HG03159 (cell line): ENCODE data around the gene RAP1GDS1.
"Not testable (repeated sequence)": the region's sequence is repeated elsewhere in the genome, so short reads cannot be mapped to it uniquely, and the experiment has no call there.

ENCODE experiments used
- ATAC-seq: cut with Tn5 transposase; IDR thresholded peaks from one replicate; pipeline ENCODE4 v1.9.1; 2021; ENCODE audit warnings: mild to moderate bottlenecking, moderate library complexity; ENCODE audit not compliant: unreplicated experiment

Gene RAP1GDS1

DNA sequence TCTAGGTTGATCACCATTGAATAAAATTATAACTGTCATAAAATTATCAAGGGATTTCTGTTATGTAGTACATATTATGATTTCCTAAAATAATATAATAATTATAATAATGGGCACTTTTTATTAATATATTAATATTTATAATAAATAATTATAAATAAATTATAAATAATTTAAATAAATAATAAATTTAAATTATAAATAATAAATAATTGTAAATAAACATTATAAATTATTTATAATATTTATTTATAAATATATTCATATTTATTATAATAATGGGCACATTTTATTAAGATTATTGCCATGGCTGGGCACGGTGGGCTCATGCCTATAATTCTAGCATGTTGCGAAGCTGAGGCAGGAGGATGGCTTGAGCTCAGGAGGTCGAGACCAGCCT lies 24.5 kb downstream of the RAP1GDS1 start:
- no peak for ATAC-seq

- no peak for ATAC-seq
Measured at GRCh38 chr4:98287328-98287727, 26.1 kb downstream of the RAP1GDS1 start.

- peak; percentile 41 for ATAC-seq
Measured at GRCh38 chr4:98288671-98289070, 27.5 kb downstream of the RAP1GDS1 start.

DNA sequence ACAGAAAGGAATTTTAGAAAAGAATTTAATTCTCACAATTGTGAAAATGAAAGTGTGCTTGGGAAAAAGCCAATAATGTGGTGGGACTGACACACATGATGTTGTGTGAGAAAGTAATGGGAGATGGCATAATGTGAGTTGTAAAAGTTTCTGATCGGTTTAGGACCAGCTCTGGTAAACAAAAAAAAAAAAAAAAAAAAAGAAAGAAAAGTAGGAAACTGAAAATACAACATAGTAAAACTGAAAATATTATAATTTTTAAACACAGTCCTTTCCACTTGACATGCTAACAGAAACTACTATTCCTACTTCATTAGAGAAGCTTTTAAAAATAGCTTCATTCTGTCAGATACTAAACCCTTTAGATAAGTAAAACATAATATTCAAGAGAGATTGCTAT lies 28.2 kb downstream of the RAP1GDS1 start:
- ATAC-seq = peak; percentile 70

- ATAC-seq = no peak
Measured at GRCh38 chr4:98290511-98290910, 29.3 kb downstream of the RAP1GDS1 start.

GRCh38 chr4:98293104-98293887 lies 32.1 kb downstream of the RAP1GDS1 start:
- ATAC-seq = no peak

- ATAC-seq = no peak
Measured at GRCh38 chr4:98298022-98298421, 36.8 kb downstream of the RAP1GDS1 start.

GRCh38 chr4:98300706-98301105 lies 39.5 kb downstream of the RAP1GDS1 start:
- ATAC-seq = no peak

DNA sequence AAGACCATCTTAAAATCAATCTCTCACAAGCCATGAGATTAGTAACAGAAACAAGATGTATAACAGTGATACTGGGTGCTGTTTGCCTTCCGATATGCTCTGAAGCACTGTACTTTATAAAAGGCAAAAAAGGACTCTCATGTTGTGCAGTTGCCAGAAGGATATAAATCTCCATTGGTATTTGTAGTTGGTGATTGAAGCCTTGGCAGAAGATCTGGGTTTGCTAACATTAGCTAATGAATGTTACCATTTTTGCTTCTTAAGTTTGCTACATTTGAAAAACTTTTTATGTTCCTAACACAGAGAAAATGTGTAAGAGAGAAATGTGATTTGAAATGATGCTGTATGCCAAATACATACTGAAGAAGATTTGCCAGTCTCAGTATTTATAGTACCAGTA lies 44.4 kb downstream of the RAP1GDS1 start:
- no peak for ATAC-seq

GRCh38 chr4:98310867-98311266 lies 49.7 kb downstream of the RAP1GDS1 start:
- no peak for ATAC-seq

- ATAC-seq = no peak
Measured at GRCh38 chr4:98311656-98312055, 50.5 kb downstream of the RAP1GDS1 start.

DNA sequence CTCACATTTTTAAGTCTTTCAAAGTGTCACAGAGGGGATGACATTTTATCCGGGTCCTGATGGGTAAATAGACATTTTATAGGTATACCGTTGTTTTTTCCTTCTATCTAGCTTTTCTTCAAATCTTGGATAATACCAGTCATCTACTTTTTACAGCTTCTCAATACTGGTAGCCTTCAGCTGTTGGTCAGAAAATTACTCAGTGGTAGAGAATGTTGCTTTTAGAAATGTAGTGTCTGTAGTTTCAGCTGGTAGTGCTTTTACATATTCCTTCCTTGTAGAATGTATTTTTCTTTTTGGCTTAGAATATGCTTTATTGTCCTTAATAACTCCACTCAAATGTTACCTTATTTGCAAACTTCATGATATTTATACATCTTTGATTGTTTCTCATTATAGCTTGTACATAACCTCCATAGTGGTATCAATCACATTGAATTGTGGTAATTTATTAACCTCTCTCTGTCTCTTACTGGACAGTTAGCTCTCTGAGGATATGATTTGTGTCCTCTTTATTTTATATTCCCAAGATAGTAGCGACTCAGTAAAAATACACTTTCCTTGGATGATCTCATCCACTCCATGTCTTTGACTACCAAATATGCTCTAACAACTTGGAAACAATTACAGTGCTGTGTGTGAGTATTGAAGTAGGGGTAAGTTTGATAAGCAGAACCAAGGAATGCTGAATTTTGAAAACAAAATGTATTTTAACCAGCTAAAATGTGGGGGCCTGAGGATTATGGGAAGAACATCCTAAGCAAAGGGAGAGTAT lies 53.8 kb downstream of the RAP1GDS1 start:
- no peak for ATAC-seq

GRCh38 chr4:98318521-98318920 lies 57.3 kb downstream of the RAP1GDS1 start:
- no peak for ATAC-seq

GRCh38 chr4:98319021-98319420 lies 57.8 kb downstream of the RAP1GDS1 start:
- no peak for ATAC-seq

GRCh38 chr4:98326168-98326567 lies 65.0 kb downstream of the RAP1GDS1 start:
- no peak for ATAC-seq

GRCh38 chr4:98327694-98328093 lies 66.5 kb downstream of the RAP1GDS1 start:
- ATAC-seq = no peak

DNA sequence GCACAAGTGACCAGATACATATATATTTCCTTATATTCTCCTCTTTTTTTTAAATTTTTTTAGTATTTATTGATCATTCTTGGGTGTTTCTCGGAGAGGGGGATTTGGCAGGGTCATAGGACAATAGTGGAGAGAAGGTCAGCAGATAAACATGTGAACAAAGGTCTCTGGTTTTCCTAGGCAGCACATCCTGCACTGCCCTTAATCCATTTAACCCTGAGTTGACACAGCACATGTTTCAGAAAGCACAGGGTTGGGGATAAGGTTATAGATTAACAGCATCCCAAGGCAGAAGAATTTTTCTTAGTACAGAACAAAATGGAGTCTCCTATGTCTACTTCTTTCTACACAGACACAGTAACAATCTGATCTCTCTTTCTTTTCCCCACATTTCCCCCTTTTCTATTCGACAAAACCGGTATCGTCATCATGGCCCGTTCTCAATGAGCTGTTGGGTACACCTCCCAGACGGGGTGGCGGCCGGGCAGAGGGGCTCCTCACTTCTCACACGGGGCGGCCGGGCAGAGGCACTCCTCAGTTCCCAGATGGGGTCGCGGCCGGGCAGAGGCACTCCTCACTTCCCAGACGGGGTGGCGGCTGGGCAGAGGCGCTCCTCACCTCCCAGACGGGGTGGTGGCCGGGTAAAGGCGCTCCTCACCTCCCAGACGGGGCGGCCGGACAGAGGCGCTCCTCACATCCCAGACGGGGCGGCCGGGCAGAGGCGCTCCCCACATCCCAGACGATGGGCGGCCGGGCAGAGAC lies 68.9 kb downstream of the RAP1GDS1 start:
- ATAC-seq = not testable (repeated sequence)

GRCh38 chr4:98332017-98332416 lies 70.8 kb downstream of the RAP1GDS1 start:
- ATAC-seq = no peak

DNA sequence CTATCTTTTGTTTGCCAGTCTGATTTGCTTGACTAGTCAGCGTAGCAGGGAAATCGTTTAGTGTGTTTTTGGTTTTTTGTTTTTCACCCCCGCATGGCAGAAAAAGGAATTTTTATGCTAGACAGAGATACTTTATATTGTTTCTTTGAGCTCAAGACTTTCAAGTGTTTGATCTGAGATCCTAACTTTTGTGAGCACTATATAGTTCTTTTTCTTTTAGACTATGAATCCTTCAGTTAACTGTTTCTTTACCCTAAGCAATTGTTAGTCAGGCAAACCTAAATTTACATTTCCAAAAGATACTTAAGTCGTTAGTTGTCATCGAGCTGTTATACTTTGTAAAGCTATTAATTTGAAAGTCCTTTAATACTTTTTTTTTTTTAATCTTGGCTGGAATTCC lies 73.3 kb downstream of the RAP1GDS1 start:
- no peak for ATAC-seq

DNA sequence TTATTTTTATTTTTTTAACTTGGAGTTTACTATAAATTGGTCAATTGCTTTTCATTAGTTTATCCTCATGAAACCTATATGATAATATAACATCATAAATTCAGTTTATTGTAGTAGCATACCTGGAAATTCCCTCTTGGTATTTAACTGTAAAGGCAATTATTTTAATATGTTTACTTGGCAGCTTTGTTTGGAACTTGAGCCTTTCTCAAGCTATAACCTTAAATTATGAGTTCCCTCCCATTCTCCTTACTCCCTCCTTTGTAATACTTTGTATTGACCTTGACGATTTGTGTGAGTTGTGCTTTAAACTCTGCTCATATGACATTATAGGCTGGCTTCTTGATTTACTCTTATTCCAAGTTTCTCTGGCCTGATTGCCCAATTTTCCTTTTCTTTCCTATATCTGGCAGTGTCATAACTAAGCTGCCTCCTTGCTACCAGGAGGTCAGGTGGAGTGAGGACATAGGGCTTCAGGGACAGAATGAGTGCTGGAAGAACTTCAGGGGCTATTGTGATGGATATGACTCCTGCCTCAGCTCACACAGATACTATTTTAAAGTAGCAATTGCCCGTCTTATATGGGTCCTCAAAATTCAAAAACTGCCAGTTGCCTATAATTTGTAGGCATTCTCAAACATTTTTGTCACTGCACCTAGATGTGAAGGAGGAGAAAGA lies 77.7 kb downstream of the RAP1GDS1 start:
- ATAC-seq = no peak

DNA sequence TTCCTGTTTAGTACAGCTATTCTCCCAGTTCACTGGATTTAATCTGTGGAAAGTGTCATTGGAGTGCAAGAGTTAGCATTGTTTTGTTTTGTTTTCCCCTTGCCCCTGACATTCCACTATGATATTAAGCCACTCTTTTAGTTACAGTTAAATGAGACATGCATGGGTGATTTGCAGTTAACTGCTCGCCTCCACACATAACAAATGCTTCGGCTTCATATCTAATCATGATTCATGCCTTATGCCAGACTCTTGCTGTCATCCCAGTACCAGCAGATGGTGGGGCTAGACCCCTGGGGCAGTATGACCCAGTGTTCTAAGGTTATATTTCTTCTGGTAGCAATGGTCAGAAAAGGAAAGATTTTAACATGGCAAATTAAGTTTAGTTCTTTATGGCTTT lies 80.1 kb downstream of the RAP1GDS1 start:
- no peak for ATAC-seq
